ENCODE data around the gene MTHFD1L.

The MTHFD1L gene

GRCh38 chr6:150866147-150866990 lies 867 bp downstream of the MTHFD1L start:
- Histone ChIP-seq H3K36me3 (ENCODE audit: control insufficient read depth, insufficient read depth, low read length) (no peaks in the 10 kb centered on the region; the same call in 1 of the 2 replicates), H3K4me3 (ENCODE audit: low read depth, low read length) (peak overlapping the region; percentile 64), H3K27ac (ENCODE audit: low read depth, low read length) (peak overlapping the region; percentile 92), H3K27me3 (ENCODE audit: control insufficient read depth, insufficient read depth, low read length) (no peaks in the 10 kb centered on the region), H3K9me3 (ENCODE audit: control insufficient read depth, insufficient read depth, low read depth, low read length) (no peaks in the 10 kb centered on the region), H3K9ac (ENCODE audit: low read length) (peak overlapping the region; percentile 87), H3K4me1 (ENCODE audit: control insufficient read depth, insufficient read depth, low read length) (peaks cover 8% of the 10 kb centered on the region; the same call in 1 of the 2 replicates)

- Histone ChIP-seq H3K4me1 (ENCODE audit: control insufficient read depth, insufficient read depth, low read length) (peaks cover 8% of the 10 kb centered on the region; the same call in 1 of the 2 replicates), H3K36me3 (ENCODE audit: control insufficient read depth, insufficient read depth, low read length) (peaks cover under 1% of the 10 kb centered on the region; the same call in 1 of the 2 replicates), H3K4me3 (ENCODE audit: low read depth, low read length) (peak overlapping the region; percentile 64), H3K27ac (ENCODE audit: low read depth, low read length) (peak overlapping the region; percentile 92), H3K9ac (ENCODE audit: low read length) (peak overlapping the region; percentile 87), H3K27me3 (ENCODE audit: control insufficient read depth, insufficient read depth, low read length) (no peaks in the 10 kb centered on the region), H3K9me3 (ENCODE audit: control insufficient read depth, insufficient read depth, low read depth, low read length) (no peaks in the 10 kb centered on the region)
These were observed 1.5 kb downstream of the MTHFD1L start for GRCh38 chr6:150866991-150867501.

DNA sequence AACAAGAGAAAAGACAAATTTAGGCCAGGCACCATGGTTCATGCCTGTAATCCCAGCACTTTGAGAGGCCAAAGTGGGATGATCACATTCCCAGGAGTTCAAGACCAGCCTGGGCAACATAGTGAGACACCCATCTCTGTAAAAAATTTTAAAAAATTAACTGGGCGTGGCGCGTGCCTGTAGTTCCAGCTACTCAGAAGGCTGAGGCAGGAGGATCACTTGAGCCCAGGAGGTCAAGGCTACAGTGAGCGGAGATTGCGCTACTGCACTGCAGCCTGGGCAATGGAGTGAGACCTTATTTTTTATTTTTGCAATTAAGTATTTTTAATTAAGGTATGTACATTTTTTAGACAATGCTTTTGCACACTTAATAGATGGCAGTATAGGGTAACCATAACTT lies 3.3 kb downstream of the MTHFD1L start:
- Histone ChIP-seq H3K9ac (ENCODE audit: low read length) (no peak overlapping the region), H3K9me3 (ENCODE audit: control insufficient read depth, insufficient read depth, low read depth, low read length) (no peaks in the 10 kb centered on the region), H3K27ac (ENCODE audit: low read depth, low read length) (no peak overlapping the region), H3K4me1 (ENCODE audit: control insufficient read depth, insufficient read depth, low read length) (peaks cover 8% of the 10 kb centered on the region; the same call in 1 of the 2 replicates), H3K4me3 (ENCODE audit: low read depth, low read length) (no peak overlapping the region), H3K27me3 (ENCODE audit: control insufficient read depth, insufficient read depth, low read length) (no peaks in the 10 kb centered on the region), H3K36me3 (ENCODE audit: control insufficient read depth, insufficient read depth, low read length) (peaks cover 5% of the 10 kb centered on the region; the same call in 1 of the 2 replicates)

DNA sequence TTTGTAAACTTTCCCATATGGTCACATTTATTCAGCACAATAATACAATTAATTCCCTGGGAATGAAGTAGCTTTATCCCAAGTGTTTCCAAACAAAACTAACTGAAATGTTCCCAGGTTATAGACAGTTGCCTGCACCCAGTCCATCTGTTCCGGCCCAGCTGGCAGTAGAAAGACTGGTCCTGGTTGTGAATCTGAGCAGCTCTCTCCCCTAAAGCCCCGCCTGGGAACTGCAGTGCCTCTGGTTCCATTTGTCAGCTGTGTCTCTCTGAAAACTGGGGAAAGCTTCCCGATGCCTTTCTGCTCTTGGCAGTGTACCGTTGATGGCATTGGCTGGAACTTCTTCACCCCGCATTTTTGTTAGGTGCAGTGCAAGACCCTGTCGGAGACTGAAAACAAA lies 8.7 kb downstream of the MTHFD1L start:
- no peak overlapping the region for H3K27ac ChIP-seq (ENCODE audit: low read depth, low read length)

GRCh38 chr6:150875841-150876240 lies 10.3 kb downstream of the MTHFD1L start:
- H3K27me3 ChIP-seq (ENCODE audit: control insufficient read depth, insufficient read depth, low read length): no peaks in the 10 kb centered on the region
- peaks cover 29% of the 10 kb centered on the region for H3K36me3 ChIP-seq (ENCODE audit: control insufficient read depth, insufficient read depth, low read length)
- peaks cover 29% of the 10 kb centered on the region for H3K4me1 ChIP-seq (ENCODE audit: control insufficient read depth, insufficient read depth, low read length)
- no peak overlapping the region for H3K9ac ChIP-seq (ENCODE audit: low read length)
- no peaks in the 10 kb centered on the region for H3K9me3 ChIP-seq (ENCODE audit: control insufficient read depth, insufficient read depth, low read depth, low read length)
- no peak overlapping the region for H3K4me3 ChIP-seq (ENCODE audit: low read depth, low read length)
- no peak overlapping the region for H3K27ac ChIP-seq (ENCODE audit: low read depth, low read length)

More for the DNA sequence above, 8.7 kb downstream of the MTHFD1L start:
- no peak overlapping the region for H3K9ac ChIP-seq (ENCODE audit: low read length)
- H3K4me3 ChIP-seq (ENCODE audit: low read depth, low read length): no peak overlapping the region
- no peaks in the 10 kb centered on the region for H3K27me3 ChIP-seq (ENCODE audit: control insufficient read depth, insufficient read depth, low read length)
- H3K4me1 ChIP-seq (ENCODE audit: control insufficient read depth, insufficient read depth, low read length): peaks cover 25% of the 10 kb centered on the region
- peaks cover 19% of the 10 kb centered on the region for H3K36me3 ChIP-seq (ENCODE audit: control insufficient read depth, insufficient read depth, low read length)
- H3K9me3 ChIP-seq (ENCODE audit: control insufficient read depth, insufficient read depth, low read depth, low read length): no peaks in the 10 kb centered on the region

DNA sequence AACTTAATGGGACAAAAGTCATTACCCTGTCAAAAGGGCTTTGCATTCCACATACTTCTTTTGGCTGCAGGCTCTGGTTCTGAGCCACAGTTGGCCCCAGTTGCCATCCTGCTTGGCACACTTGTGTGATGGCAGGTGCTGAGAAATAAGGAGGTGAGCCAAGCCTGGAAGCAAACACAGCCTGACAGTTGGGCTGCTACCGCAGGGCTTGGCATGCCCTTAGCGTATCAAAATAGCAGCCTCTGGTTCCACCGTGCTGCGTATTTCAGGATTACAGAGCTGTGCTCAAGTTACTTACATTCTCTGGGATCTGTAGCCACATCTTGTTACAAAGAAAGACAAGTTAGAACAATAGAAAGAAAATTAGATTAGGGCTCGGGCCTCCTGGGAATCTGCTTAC lies 11.1 kb downstream of the MTHFD1L start:
- H3K27ac ChIP-seq (ENCODE audit: low read depth, low read length): no peak overlapping the region
- H3K4me1 ChIP-seq (ENCODE audit: control insufficient read depth, insufficient read depth, low read length): peaks cover 29% of the 10 kb centered on the region
- no peak overlapping the region for H3K9ac ChIP-seq (ENCODE audit: low read length)
- H3K27me3 ChIP-seq (ENCODE audit: control insufficient read depth, insufficient read depth, low read length): no peaks in the 10 kb centered on the region
- H3K36me3 ChIP-seq (ENCODE audit: control insufficient read depth, insufficient read depth, low read length): peaks cover 29% of the 10 kb centered on the region
- no peak overlapping the region for H3K4me3 ChIP-seq (ENCODE audit: low read depth, low read length)
- no peaks in the 10 kb centered on the region for H3K9me3 ChIP-seq (ENCODE audit: control insufficient read depth, insufficient read depth, low read depth, low read length)

GRCh38 chr6:150877928-150878327 lies 12.4 kb downstream of the MTHFD1L start:
- no peaks in the 10 kb centered on the region for H3K9me3 ChIP-seq (ENCODE audit: control insufficient read depth, insufficient read depth, low read depth, low read length)
- H3K4me3 ChIP-seq (ENCODE audit: low read depth, low read length): no peak overlapping the region
- H3K27ac ChIP-seq (ENCODE audit: low read depth, low read length): peak overlapping the region; percentile 12; the same call in 1 of the 2 replicates
- H3K27me3 ChIP-seq (ENCODE audit: control insufficient read depth, insufficient read depth, low read length): no peaks in the 10 kb centered on the region
- H3K36me3 ChIP-seq (ENCODE audit: control insufficient read depth, insufficient read depth, low read length): peaks cover 27% of the 10 kb centered on the region
- H3K4me1 ChIP-seq (ENCODE audit: control insufficient read depth, insufficient read depth, low read length): peaks cover 36% of the 10 kb centered on the region
- H3K9ac ChIP-seq (ENCODE audit: low read length): no peak overlapping the region

GRCh38 chr6:150878347-150879213 lies 13.1 kb downstream of the MTHFD1L start:
- Histone ChIP-seq H3K4me1 (ENCODE audit: control insufficient read depth, insufficient read depth, low read length) (peaks cover 36% of the 10 kb centered on the region), H3K4me3 (ENCODE audit: low read depth, low read length) (peak overlapping the region; percentile 29), H3K9me3 (ENCODE audit: control insufficient read depth, insufficient read depth, low read depth, low read length) (no peaks in the 10 kb centered on the region), H3K36me3 (ENCODE audit: control insufficient read depth, insufficient read depth, low read length) (peaks cover 33% of the 10 kb centered on the region), H3K27me3 (ENCODE audit: control insufficient read depth, insufficient read depth, low read length) (no peaks in the 10 kb centered on the region), H3K9ac (ENCODE audit: low read length) (no peak overlapping the region), H3K27ac (ENCODE audit: low read depth, low read length) (peak overlapping the region; percentile 35; the same call in 1 of the 2 replicates)

DNA sequence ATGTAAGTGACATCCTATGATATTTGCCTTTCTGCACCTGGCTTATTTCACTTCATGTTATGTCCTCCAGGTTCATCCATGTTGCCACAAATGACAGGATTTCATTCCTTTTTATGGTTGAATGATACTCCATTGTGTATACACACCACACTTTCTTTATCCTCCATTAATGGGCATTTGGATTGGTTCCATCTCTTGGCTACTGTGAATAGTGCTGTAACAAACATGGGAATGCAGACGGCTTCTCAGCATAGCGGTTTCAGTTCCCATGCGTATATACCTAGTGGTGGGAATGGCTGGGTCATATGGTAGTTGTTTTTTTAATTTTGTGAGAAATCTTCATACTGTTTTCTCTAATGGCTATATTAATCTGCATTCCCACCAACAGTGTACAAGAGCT lies 14.8 kb downstream of the MTHFD1L start:
- Histone ChIP-seq H3K27ac (ENCODE audit: low read depth, low read length) (no peak overlapping the region), H3K36me3 (ENCODE audit: control insufficient read depth, insufficient read depth, low read length) (peaks cover 44% of the 10 kb centered on the region), H3K27me3 (ENCODE audit: control insufficient read depth, insufficient read depth, low read length) (no peaks in the 10 kb centered on the region), H3K4me1 (ENCODE audit: control insufficient read depth, insufficient read depth, low read length) (peaks cover 36% of the 10 kb centered on the region), H3K9ac (ENCODE audit: low read length) (no peak overlapping the region), H3K9me3 (ENCODE audit: control insufficient read depth, insufficient read depth, low read depth, low read length) (no peaks in the 10 kb centered on the region), H3K4me3 (ENCODE audit: low read depth, low read length) (no peak overlapping the region)

DNA sequence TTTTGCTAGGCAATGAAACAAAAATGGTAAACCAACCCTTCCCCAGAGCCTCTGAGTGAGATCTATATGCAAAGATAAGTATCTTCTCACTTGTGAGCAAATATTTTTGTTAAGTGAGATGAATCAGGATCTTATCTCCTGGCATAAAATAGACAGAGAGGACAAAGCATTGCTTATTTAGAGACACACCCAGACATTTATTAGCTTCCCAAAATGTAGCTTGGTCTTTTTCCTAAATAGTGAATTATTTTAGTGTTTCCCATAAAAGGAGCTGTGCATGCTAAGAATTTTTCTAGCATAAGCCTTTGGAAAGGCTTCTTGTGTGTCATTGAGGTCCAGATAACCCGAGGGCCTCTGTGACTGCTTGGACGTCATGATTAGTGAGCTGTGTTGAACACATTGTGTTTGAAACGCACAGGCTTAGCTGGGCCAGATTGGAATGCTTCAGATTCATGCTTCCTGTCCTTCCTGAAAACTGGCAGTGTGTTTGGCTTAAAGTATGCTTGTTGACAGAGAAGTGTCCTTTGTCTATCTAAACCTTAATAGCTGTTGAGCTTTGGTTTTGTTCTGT lies 16.5 kb downstream of the MTHFD1L start:
- peak overlapping the region; percentile 37; the same call in 1 of the 2 replicates for H3K27ac ChIP-seq (ENCODE audit: low read depth, low read length)
- peaks cover 54% of the 10 kb centered on the region for H3K36me3 ChIP-seq (ENCODE audit: control insufficient read depth, insufficient read depth, low read length)
- H3K9ac ChIP-seq (ENCODE audit: low read length): no peak overlapping the region
- no peaks in the 10 kb centered on the region for H3K27me3 ChIP-seq (ENCODE audit: control insufficient read depth, insufficient read depth, low read length)
- no peaks in the 10 kb centered on the region for H3K9me3 ChIP-seq (ENCODE audit: control insufficient read depth, insufficient read depth, low read depth, low read length)
- H3K4me1 ChIP-seq (ENCODE audit: control insufficient read depth, insufficient read depth, low read length): peaks cover 26% of the 10 kb centered on the region
- H3K4me3 ChIP-seq (ENCODE audit: low read depth, low read length): no peak overlapping the region

Data from HUES6 (cell line).